H9 (cell line): ENCODE data around the gene NADK. TPM values are rescaled to one million over a fixed set of nuclear protein-coding genes. Genes with fewer than 3 reads are reported as not detected.

Experiments
- DNase-seq: peaks from one replicate; pipeline ENCODE4 v3.0.0-alpha.2; 2017
- H2AFZ ChIP-seq: one replicate; pipeline ENCODE4 v1.6.1; 2013; ENCODE audit warnings: mild to moderate bottlenecking, low read length, control low read depth, moderate library complexity
- H2AK5ac ChIP-seq: 2 replicates; pipeline ENCODE4 v1.6.1; 2013; ENCODE audit warnings: low read length, control low read depth, mixed read lengths; ENCODE audit not compliant: insufficient read length
- H2BK120ac ChIP-seq: one replicate; pipeline ENCODE4 v1.6.1; 2013; ENCODE audit warnings: low read depth, mild to moderate bottlenecking, low read length, control low read depth, inconsistent platforms; ENCODE audit not compliant: poor library complexity, severe bottlenecking
- H2BK12ac ChIP-seq: 2 replicates; pipeline ENCODE4 v1.6.1; 2013; ENCODE audit warnings: low read length, control low read depth, mixed read lengths, low read depth; ENCODE audit not compliant: insufficient read length
- H2BK15ac ChIP-seq: 2 replicates; pipeline ENCODE4 v1.6.1; 2013; ENCODE audit warnings: low read depth, low read length, control low read depth
- H2BK20ac ChIP-seq: one replicate; pipeline ENCODE4 v1.6.1; 2013; ENCODE audit warnings: low read depth, mild to moderate bottlenecking, low read length, control low read depth, inconsistent platforms; ENCODE audit not compliant: poor library complexity, severe bottlenecking
- H2BK5ac ChIP-seq: 2 replicates; pipeline ENCODE4 v1.6.1; 2013; ENCODE audit warnings: low read length, control low read depth, mixed read lengths; ENCODE audit not compliant: insufficient read length
- H3K14ac ChIP-seq: 2 replicates; pipeline ENCODE4 v1.6.1; 2013; ENCODE audit warnings: low read length, control low read depth; ENCODE audit not compliant: insufficient read depth
- H3K18ac ChIP-seq: 2 replicates; pipeline ENCODE4 v1.6.1; 2013; ENCODE audit warnings: low read depth, mild to moderate bottlenecking, mixed read lengths, low read length, control low read depth; ENCODE audit not compliant: insufficient read length
- H3K23ac ChIP-seq: 2 replicates; pipeline ENCODE4 v1.6.1; 2013; ENCODE audit warnings: low read length, control low read depth, mixed read lengths, low read depth; ENCODE audit not compliant: insufficient read length
- H3K23me2 ChIP-seq: 2 replicates; pipeline ENCODE4 v1.6.1; 2013; ENCODE audit warnings: low read depth, mild to moderate bottlenecking, mixed read lengths, low read length, control low read depth; ENCODE audit not compliant: insufficient read length, poor library complexity, severe bottlenecking
- H3K27ac ChIP-seq: 2 replicates; pipeline ENCODE4 v1.5.1; 2013; ENCODE audit warnings: low read length, control low read depth, mixed read lengths, low read depth; ENCODE audit not compliant: insufficient read length
- H3K27me3 ChIP-seq: 2 replicates; pipeline ENCODE4 v1.6.1; 2013; ENCODE audit warnings: low read length, control low read depth, inconsistent platforms; ENCODE audit not compliant: insufficient read depth
- H3K4ac ChIP-seq: 2 replicates; pipeline ENCODE4 v1.6.1; 2013; ENCODE audit warnings: low read depth, mild to moderate bottlenecking, control low read depth, inconsistent platforms, low read length, moderate library complexity
- H3K4me1 ChIP-seq: 2 replicates; pipeline ENCODE4 v1.6.1; 2013; ENCODE audit warnings: low read length, control low read depth, inconsistent platforms; ENCODE audit not compliant: insufficient read depth
- H3K4me2 ChIP-seq: 2 replicates; pipeline ENCODE4 v1.6.1; 2013; ENCODE audit warnings: low read length, control low read depth, mixed read lengths; ENCODE audit not compliant: insufficient read length, insufficient read depth
- H3K56ac ChIP-seq: 2 replicates; pipeline ENCODE4 v1.6.1; 2013; ENCODE audit warnings: low read depth, mild to moderate bottlenecking, mixed read lengths, low read length, control low read depth; ENCODE audit not compliant: insufficient read length
- H3K79me1 ChIP-seq: 2 replicates; pipeline ENCODE4 v1.6.1; 2013; ENCODE audit warnings: low read depth, mild to moderate bottlenecking, moderate library complexity, low read length, control low read depth, inconsistent platforms; ENCODE audit not compliant: insufficient read depth, poor library complexity, severe bottlenecking
- H3K79me2 ChIP-seq: 2 replicates; pipeline ENCODE4 v1.6.1; 2013; ENCODE audit warnings: low read length, control low read depth, inconsistent platforms; ENCODE audit not compliant: insufficient read depth
- H3K9ac ChIP-seq: 2 replicates; pipeline ENCODE4 v1.6.1; 2013; ENCODE audit warnings: low read length, control low read depth, mixed read lengths; ENCODE audit not compliant: insufficient read length; ENCODE audit errors: extremely low read depth
- H3K9me3 ChIP-seq: one replicate; pipeline ENCODE4 v1.6.1; 2013; ENCODE audit warnings: low read depth, low read length, inconsistent platforms; ENCODE audit not compliant: control insufficient read depth
- H3T11ph ChIP-seq: one replicate; pipeline ENCODE4 v1.6.1; 2013; ENCODE audit warnings: mild to moderate bottlenecking, low read length, control low read depth, inconsistent platforms
- H4K20me1 ChIP-seq: one replicate; pipeline ENCODE4 v1.6.1; 2013; ENCODE audit not compliant: control insufficient read depth, insufficient read length, insufficient read depth
- H4K5ac ChIP-seq: 2 replicates; pipeline ENCODE4 v1.6.1; 2013; ENCODE audit warnings: low read depth, mild to moderate bottlenecking, mixed read lengths, low read length, control low read depth; ENCODE audit not compliant: insufficient read length
- H4K8ac ChIP-seq: replicated peaks from 2 replicates; pipeline ENCODE4 v1.6.1; 2013; ENCODE audit warnings: low read length, control low read depth, mixed read lengths, low read depth; ENCODE audit not compliant: insufficient read length
- H4K91ac ChIP-seq: 2 replicates; pipeline ENCODE4 v1.6.1; 2013; ENCODE audit warnings: low read depth, mild to moderate bottlenecking, moderate library complexity, mixed read lengths, low read length, control low read depth; ENCODE audit not compliant: insufficient read length
- H3K27ac Mint-ChIP-seq, 3 experiments: 2 replicates in 2 of 3; 3 replicates in 1 of 3; pipeline ENCODE4 v1.8.0; 2020 to 2021; ENCODE audit warnings: mixed read lengths in 3 of 3, mild to moderate bottlenecking in 1 of 3, moderate library complexity in 1 of 3
- H3K27me3 Mint-ChIP-seq: 2 replicates; pipeline ENCODE4 v1.8.0; 2021; ENCODE audit warnings: low read depth, mild to moderate bottlenecking, moderate library complexity, mixed read lengths
- H3K36me3 Mint-ChIP-seq, 3 experiments: 2 replicates in 2 of 3; 3 replicates in 1 of 3; pipeline ENCODE4 v1.8.0; 2020 to 2021; ENCODE audit warnings: low read depth in 3 of 3, mixed read lengths in 3 of 3; ENCODE audit not compliant: insufficient read depth in 1 of 3
- H3K4me1 Mint-ChIP-seq, 2 experiments: 2 replicates each; pipeline ENCODE4 v1.8.0; 2020; ENCODE audit warnings: mixed read lengths in 2 of 2
- H3K4me3 Mint-ChIP-seq, 2 experiments: 2 replicates in 1 of 2; 3 replicates in 1 of 2; pipeline ENCODE4 v1.8.0; 2020 to 2021; ENCODE audit warnings: mild to moderate bottlenecking in 2 of 2, mixed read lengths in 2 of 2, moderate library complexity in 1 of 2
- H3K9me3 Mint-ChIP-seq, 2 experiments: 2 replicates in 1 of 2; 3 replicates in 1 of 2; pipeline ENCODE4 v1.8.0; 2020; ENCODE audit warnings: mild to moderate bottlenecking in 2 of 2, mixed read lengths in 2 of 2, moderate library complexity in 1 of 2
- WGBS: extraction: QIAGEN DNeasy Blood & Tissue Kit; methylation state at CpG from one replicate; pipeline ENCODE4 v1.1.7; 2013; ENCODE audit warnings: missing lambda C conversion rate, low lambda C conversion rate, mixed read lengths; ENCODE audit not compliant: insufficient read length; ENCODE audit errors: extremely low coverage; 5-methylcytosine and 5-hydroxymethylcytosine counted together
- total RNA-seq: library from RNA; stranded (reverse); gene quantifications from 2 replicates; pipeline ENCODE4 v1.2.1, GENCODE V29; 2021
- TF ChIP-seq, protein P1 (sequence below): fragments of 200-600 bp; sonication (generic); conservative IDR thresholded peaks from 3 replicates; pipeline ENCODE4 v1.8.0; 2021; ENCODE audit warnings: antibody characterized with exemption, mild to moderate bottlenecking

The NADK gene
- total RNA-seq, 1 experiment from 2014 or later = 105 TPM

DNA sequence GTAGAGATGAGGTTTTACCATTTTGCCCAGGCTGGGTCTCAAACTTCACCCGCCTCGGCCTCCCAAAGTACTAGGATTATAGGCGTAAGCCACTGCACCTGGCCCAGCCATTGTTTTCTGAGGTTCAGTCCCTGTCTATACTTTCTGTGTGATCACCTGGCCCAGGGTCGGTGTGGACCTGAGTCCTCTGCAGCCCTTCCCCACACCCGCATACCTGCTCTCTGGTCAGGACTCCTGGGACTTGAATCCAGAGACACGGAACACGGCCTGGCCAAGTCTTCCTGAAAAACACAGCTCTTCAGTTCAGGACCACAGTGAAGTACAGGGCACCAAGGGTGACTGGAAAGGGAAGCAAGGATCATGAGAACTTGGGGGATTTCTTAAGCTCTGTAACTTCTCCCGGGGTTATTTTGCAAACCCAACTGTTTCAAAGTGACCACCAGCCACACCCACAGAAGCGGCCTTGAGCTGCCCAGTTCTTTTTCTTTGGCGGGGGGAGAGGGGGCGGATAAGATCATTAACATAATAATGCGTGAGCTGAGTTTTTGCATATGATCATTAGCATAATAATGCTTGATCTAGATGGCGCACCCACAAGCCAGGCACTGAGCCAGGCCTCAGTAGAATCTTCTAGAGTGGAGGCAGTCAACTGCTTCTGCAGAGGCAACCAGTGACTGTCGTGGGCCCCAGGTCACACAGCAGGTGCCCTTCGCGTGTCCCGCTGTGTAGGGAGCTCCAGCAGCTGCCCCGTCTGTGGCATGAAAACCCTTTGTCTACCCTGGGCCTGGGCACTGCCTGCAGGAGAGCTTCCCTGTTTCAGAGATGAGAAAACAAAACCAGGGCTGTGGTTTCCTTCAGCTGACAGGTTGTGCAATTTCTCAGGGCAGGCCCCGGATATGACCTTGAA, 1.7 kb upstream of the NADK start:
- Histone ChIP-seq H2BK12ac (no peak overlapping the region), H3K56ac (no peak overlapping the region), H3K27ac (peak overlapping the region; percentile 71), H3K23ac (no peak overlapping the region), H3K4me2 (peak overlapping the region; percentile 85), H2BK15ac (no peak overlapping the region), H3K14ac (peak overlapping the region; percentile 86; the same call in 1 of the 2 replicates), H3K18ac (peak overlapping the region; percentile 74), H4K20me1 (no peaks in the 10 kb centered on the region), H3K9me3 (no peaks in the 10 kb centered on the region), H4K8ac (no peak overlapping the region), H3T11ph (no peak overlapping the region), H3K79me1 (no peaks in the 10 kb centered on the region), H2BK120ac (no peak overlapping the region), H3K23me2 (peaks cover 24% of the 10 kb centered on the region), H4K5ac (no peak overlapping the region), H3K4me1 (peaks cover 18% of the 10 kb centered on the region), H2BK20ac (peak overlapping the region; percentile 46), H3K27me3 (no peaks in the 10 kb centered on the region), H2BK5ac (no peak overlapping the region), H3K9ac (peak overlapping the region; percentile 47), H3K4ac (no peak overlapping the region), H4K91ac (no peak overlapping the region), H2AK5ac (peak overlapping the region; percentile 25), H2AFZ (no peak overlapping the region), H3K79me2 (peaks cover 14% of the 10 kb centered on the region)
- Mint-ChIP-seq H3K4me1 (peaks cover 49 to 63% of the 10 kb centered on the region in 2 experiments), H3K4me3 (peak overlapping the region; percentile 79 to 84), H3K27me3 (no peaks in the 10 kb centered on the region; the same call in 1 of the 2 replicates), H3K27ac (peak overlapping the region; percentile 95 to 99 (median 98)), H3K9me3 (no peaks in the 10 kb centered on the region), H3K36me3 (peaks cover 0 to 15% (median 12%) of the 10 kb centered on the region in 3 experiments; a peak in 5 of 7 replicates)
- TF ChIP-seq, protein P1, sequence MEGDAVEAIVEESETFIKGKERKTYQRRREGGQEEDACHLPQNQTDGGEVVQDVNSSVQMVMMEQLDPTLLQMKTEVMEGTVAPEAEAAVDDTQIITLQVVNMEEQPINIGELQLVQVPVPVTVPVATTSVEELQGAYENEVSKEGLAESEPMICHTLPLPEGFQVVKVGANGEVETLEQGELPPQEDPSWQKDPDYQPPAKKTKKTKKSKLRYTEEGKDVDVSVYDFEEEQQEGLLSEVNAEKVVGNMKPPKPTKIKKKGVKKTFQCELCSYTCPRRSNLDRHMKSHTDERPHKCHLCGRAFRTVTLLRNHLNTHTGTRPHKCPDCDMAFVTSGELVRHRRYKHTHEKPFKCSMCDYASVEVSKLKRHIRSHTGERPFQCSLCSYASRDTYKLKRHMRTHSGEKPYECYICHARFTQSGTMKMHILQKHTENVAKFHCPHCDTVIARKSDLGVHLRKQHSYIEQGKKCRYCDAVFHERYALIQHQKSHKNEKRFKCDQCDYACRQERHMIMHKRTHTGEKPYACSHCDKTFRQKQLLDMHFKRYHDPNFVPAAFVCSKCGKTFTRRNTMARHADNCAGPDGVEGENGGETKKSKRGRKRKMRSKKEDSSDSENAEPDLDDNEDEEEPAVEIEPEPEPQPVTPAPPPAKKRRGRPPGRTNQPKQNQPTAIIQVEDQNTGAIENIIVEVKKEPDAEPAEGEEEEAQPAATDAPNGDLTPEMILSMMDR = no peak
- DNase-seq = peak; percentile 79
- WGBS = no CpG with 5 or more reads among the region's 19 CpGs
